ENCODE measurements around the gene MUC12.

DNA sequence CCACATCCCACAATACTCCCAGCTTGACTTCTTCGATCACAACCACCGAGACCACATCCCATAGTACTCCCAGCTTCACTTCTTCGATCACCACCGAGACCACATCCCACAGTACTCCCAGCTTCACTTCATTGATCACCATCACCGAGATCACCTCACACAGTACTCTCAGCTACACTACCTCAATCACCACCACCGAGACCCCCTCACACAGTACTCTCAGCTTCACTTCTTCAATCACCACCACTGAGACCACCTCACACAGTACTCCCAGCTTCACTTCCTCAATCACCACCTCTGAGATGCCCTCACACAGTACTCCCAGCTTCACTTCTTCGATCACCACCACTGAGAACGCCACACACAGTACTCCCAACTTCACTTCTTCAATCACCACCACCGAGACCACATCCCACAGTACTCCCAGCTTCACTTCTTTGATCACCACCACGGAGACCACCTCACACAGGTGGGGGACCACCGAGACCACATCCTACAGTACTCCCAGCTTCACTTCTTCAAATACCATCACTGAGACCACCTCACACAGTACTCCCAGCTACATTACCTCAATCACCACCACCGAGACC is 11.4 kb upstream of the MUC12 start:
- TF ChIP-seq, protein P1, sequence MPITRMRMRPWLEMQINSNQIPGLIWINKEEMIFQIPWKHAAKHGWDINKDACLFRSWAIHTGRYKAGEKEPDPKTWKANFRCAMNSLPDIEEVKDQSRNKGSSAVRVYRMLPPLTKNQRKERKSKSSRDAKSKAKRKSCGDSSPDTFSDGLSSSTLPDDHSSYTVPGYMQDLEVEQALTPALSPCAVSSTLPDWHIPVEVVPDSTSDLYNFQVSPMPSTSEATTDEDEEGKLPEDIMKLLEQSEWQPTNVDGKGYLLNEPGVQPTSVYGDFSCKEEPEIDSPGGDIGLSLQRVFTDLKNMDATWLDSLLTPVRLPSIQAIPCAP (CRISPR knock-in tag; IDR thresholded peaks at IDR 0.05; ENCODE audit: low read depth): no peak
- TF ChIP-seq NR2F6 (IDR thresholded peaks at IDR 0.05): no peak
- TF ChIP-seq NR2F6 (CRISPR knock-in tag; IDR thresholded peaks at IDR 0.05): no peak
- no peak for TF ChIP-seq SRSF9 (IDR thresholded peaks at IDR 0.05; ENCODE audit: borderline replicate concordance, insufficient read depth, low read depth, low read length, poor library complexity, severe bottlenecking)
- TF ChIP-seq EZH2 (conservative IDR thresholded peaks at IDR 0.05; ENCODE audit: low read depth, low read length): no peak
- TF ChIP-seq, protein P2, sequence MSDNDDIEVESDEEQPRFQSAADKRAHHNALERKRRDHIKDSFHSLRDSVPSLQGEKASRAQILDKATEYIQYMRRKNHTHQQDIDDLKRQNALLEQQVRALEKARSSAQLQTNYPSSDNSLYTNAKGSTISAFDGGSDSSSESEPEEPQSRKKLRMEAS (IDR thresholded peaks at IDR 0.05): no peak
- TF ChIP-seq ARNTL (CRISPR knock-in tag; IDR thresholded peaks at IDR 0.05): no peak

All from HepG2 (cell line).